Fibroblast of skin of right biceps (primary cell): Measurements from ENCODE around the gene CASP4.
A peak's percentile ranks its signal among the peaks of the same experiment; 100 is the strongest.
"Not testable (repeated sequence)": the region's sequence is repeated elsewhere in the genome, so short reads cannot be mapped to it uniquely, and the experiment has no call there.

Source experiments
- DNase-seq: peaks from one replicate; pipeline ENCODE4 v3.0.0-alpha.2; 2013

CASP4 gene

DNA sequence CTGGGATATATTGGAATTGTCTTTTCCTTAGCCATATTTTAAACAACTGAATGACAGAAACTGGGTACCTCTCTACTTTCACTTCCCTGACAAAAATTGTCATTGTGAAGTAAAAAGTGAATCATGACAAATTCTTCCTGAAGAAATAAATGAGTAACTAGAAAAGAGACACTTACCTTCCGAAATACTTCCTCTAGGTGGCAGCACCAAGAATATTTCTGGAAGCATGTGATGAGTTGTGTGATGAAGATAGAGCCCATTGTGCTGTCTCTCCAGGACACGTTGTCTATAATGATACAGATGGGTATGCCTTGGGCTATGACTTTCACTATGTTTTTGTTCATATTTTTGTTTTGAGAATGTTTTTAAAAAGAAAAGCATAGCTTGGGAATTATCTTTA is 21.5 kb downstream of the CASP4 start:
- DNase-seq, result peak; percentile 62

DNA sequence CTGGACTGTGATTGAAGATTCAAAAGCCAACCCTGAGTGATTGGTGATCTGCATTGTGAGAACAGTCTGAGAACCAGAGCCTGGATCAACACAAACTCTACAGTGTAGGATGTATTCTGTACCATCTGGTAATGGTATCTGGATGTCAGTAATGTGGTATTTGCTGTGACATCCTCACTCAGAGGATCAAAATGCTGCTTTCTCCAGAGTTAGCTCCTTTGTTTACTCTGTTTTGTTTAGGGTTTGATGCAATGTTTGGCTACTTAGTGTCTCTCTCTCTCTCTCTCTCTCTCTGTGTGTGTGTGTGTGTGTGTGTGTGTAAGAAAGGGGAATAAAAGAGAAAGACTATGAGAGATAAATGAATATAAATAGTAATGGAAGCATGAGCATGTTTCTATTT is 24.3 kb downstream of the CASP4 start:
- no peak for DNase-seq

DNA sequence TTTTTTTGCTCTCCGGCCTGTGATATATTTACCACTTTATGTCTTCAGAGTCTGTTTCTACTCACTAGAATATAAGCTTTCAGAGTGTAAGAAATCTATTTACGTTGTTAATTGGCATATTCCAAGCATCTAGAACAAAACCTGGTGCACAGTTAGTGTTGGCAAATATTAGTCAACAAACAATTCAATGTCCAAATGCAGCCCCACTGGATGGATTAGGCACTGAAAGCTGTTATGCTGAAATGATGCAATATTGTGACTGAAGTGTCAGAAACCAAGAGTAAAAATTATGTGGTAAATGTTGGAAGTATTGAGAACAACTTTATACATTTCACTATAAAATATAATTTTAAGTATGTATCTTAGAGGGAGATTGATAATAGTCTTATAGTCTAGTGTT is 24.8 kb downstream of the CASP4 start:
- DNase-seq, result no peak

DNA sequence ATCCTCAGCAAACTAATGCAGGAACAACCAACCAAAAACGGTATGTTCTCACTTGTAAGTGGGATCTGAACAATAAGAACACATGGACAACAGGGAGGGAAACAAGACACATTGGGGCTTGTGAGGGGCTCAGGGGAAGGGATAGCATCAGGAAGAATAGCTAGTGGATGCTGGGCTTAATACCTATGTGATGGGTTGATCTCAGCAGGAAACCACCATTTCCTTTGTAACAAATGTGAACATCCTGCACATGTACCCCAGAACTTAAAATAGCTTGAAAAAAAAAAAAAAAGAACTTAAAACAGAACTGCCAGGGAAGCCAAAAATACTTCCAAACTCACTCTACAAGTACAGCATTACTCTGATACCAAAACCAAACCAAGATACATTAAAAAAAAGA is 33.8 kb downstream of the CASP4 start:
- DNase-seq, result no peak

DNA sequence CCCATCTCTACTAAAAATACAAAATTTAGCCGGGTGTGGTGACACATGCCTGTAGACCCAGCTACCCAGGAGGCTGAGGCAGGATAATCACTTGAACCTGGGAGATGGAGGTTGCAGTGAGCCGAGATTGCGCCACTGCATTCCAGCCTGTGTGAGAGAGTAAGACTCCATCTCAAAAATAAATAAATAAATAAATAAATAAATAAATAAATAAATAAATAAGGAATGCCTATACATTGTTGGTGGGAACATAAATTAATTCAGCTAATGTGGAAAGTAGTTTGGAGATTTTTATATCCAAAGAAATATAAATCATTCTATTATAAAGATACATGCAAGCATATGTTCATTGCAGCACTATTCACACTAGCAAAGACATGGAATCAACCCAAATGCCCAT is 34.3 kb downstream of the CASP4 start:
- not testable (repeated sequence) for DNase-seq

DNA sequence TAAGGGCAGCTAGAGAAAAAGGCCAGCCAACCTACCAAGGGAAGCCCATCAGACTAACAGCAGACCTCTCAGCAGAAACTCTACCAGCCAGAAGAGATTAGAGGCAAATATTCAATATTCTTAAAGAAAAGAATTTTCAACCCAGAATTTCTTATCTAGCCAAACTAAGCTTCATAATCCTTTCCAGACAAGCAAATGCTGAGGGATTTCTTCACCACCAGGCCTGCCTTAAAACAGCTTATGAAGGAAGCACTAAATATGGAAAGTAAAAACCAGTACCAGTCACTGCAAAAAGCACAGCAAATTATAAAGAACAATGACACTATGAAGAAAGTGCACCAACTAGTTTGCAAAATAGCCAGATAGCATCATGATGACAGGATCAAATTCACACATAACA is 39.6 kb downstream of the CASP4 start:
- no peak for DNase-seq

DNA sequence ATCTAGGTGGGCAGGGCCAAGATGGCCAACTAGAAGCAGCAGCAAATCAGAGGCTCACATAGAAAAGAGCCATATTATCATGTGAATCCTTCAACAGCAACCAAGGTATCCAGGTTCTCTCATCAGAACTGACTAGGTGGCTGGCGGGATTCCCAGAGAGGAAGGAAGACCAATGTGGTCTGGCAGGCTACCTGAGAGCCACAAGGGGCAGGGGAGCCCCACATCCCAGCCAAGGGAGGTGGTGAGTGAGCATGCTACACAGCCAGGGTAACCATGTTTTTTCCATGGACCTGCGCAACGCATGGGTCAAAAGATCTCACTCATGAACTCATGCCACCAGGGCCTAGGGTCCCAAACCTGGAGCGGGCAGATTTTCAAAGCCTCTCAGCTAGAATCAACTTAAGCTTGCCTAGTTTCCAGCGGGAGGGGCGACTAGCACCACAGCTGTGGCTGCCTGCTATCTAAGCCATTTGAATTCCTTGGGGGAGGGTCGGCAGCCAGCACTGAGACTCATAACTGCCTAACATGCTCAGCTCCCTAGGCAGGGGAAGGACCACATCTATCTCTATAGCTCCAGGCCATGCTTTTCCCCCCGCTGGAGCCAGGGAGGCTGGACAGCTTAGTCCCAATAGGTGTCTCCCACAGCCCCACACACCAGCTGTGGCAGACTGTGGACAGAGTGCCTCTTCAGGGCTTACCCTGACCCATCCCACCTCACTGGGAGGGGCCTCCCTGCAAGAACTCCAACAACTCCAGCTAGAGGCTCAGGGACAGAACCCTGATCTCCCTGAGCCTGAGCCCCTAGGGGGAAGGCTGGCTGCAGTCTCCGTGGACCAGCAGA is 41.4 kb downstream of the CASP4 start:
- DNase-seq, result no peak

DNA sequence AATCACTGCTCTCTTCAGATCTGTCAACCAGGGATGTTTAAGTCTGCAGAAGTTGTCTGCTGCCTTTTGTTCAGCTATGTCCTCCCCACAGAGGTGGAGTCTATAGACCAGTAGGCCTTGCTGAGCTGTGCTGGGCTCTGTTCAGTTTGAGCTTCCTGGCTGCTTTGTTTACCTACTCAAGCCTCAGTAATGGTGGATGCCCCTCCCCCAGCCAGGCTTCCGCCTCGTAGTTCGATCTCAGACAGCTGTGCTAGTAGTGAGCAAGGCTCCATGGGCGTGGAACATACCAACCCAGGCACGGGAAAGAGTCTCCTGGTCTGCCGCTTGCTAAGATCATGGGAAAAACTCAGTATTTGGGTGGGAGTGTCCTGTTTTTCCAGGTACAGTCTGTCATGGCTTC is 42.5 kb downstream of the CASP4 start:
- no peak for DNase-seq

DNA sequence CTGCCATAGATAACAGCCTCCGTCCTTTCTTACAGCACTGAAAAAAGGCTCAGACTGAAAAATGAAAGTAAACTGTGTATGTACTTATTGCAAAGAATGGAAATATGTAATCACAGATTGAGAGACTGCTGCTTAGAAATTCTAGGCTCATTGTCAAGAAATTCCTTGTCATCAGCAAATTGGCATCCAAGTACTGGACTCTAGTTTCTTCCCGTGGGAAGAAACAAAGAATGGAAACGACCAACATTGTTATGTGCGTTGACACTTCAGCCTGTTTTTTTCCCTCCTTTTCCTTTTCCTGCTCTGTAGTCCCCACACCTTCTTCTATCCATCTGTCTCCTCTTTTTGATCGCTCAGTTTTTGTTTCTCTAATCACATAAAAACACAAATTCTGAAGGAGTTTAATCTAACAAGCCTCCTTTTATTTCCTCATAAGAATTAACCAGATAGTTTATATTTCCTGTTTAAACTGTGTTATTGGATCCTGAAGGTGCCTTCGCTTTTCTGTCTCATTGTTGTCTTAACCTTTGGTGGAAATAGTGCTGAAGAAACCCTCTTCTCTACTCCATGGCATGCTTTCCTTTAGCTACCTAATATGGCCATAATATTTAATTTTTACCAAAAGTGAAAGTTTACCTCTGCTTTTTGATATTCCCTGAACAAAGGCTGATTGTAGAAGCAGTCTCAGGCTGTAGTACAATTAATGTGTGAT is 50.1 kb downstream of the CASP4 start:
- peak; percentile 80 for DNase-seq

DNA sequence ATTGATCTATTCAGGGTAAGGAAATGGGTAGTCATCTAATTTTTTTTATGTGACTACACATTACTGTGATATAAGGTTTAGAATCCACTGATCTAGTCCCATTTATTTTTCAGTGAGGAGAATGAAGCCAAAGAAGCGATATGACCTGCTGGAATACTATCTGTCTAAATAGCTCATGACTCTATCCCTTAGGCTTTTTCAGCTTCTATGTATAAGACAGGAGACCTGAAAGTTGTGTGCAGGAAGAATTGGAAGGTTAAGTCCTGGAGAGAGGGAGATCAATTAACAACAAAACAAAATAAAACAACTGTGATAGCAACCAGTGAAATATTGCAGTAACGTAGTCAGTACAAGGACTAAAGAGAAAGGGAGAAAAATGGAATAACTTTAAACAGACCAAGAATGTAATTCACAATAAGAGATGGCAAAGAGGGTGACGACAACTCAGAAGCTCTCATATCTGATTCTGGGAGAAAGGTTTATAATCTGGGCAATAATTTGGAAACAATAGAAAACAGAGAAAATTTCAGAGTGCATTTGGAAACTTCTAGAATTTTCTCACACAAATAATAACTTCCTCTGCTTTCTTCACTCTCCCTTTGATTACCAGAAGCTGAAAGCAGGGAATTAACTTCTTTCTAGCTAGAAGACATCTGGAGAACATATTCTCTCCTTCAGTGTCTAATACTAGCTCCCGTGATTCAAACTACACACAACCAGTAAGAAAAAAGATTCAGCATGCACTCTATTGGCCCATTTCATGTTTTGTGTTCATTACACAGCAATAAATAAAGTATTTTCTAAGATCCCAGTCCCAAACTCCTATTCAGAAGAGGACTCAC is 50.9 kb downstream of the CASP4 start:
- DNase-seq, result no peak

DNA sequence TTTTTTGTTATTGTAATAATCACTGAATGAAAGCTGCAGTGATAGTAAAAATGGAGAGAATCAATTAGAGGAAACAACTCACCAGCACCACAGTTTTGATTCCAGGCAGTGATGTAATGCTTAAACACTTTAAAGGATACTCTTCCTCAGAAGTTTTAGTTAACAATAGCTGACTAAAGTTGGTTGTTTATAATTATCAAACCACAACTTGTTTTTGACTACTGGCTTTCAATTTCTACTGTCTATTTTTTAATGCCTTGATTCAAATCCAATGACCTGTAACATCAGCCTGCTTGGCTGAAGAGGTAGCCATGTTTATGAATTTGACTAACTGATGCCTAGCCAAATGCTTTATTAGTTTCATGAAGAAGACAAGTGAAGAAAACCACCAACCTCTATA is 51.9 kb downstream of the CASP4 start:
- peak; percentile 10 for DNase-seq

DNA sequence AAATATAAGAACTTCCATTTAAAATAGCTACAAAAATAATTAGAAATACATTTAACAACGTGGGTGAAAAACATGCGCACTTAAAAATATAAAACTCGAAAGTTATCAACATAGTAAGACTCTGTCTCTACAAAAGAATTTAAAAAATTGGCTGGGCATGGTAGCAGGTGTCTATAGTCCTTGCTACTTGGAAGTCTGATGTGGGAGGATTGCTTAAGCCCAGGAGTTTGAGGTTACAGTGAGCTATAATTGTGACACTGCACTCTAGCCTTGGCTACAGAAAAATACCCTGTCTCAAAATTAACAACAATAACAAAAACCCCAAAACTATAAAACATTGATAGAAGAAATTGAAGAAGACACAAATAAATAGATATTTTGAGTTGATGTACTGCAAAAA is 56.3 kb downstream of the CASP4 start:
- no peak for DNase-seq

DNA sequence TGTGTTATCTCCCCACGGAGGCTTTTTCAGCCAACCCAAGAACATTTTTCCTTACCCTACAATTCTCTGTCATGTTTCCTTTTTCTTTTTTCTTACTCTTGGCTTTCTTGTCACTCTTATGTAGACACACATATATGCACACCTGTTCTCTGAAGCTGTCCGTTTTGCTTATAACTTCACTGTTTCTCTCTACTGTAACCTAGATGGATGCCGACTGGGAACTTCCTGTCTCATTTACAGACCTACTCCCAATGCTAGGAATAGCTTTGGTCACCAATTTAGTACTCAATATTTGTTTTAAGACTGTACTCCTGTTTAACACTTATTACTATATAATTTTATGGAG is 60.2 kb downstream of the CASP4 start:
- no peak for DNase-seq

DNA sequence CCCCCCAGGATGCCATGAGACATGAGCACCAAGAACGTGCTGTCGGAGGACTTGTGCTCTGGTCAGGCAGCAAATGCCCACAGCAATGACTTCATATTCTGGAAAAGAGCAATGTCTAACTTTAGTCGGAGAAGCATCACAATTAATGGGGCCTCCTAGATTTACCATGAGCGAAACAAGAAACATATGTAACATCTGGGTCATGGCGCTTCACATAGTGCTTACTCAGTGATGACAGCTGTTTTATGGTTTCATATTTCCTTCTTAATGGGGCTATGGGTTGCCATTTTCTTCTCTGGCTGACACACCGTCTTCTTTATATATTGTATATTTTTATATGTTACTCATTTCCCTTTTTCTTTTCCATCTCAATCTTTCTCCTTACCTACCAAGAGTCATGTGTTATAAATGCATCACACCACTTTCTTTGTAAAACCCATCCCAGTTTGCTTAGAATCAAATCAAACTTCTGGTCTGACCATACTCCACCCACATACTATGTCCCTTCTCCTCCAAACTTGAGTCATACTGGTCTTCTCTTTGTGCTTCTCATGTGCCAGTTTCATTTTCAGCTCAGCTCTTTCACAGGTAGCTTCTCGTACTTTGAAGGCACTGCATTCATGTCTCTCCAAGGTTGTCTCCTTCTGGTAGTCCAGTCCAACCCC is 60.7 kb downstream of the CASP4 start:
- peak; percentile 83 for DNase-seq

DNA sequence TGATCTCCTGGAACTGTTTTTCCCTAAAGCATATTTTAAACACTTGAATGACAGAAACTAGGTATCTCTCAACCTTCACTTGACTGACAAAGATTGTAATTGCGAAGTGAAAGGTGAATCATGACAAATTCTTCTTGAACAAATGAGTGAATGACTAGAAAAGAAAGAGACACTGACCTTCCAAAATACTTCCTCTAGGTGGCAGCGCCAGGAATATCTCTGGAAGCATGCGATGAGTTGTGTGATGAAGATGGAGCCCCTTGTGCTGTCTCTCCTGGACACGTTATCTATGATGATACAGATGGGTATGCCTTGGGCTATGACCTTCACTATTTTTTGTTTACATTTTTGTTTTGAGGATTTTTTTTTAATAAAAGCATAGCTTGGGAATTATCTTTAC is 63.1 kb downstream of the CASP4 start:
- DNase-seq, result no peak

DNA sequence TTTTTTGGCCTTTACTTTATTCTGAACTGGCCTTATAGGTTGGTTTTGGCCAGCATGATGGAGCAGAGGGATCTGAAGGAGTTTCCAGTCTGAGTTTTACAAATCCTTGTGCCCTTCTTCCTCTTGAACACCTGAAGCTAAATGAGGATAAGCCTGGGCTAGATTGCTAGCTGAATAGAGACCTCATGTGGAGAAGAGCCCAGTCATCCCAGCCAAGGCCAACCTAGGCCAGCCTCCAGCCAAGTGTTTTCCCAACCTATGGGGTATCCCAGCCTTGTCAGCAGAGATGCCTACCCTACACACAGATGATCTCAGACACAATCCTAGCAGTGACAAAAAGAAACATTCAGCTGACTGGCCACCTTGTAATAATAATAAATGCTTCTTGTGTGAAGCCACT is 69.1 kb downstream of the CASP4 start:
- no peak for DNase-seq

DNA sequence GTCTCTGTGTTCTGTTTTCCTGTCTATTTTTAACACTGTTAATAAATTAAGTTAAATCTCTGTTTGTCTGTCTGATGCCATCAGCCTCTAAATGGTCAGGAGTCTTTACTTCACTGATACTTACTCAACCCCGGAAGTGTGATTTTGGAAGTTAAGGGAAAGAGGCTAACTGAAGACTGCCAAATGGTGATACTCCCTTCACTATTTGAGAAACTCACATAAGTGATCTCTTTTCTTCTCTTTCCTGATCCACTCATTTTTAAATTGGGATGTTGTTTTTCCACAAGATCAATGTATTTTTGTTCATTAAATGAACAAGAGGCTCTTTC is 69.7 kb downstream of the CASP4 start:
- DNase-seq, result no peak

DNA sequence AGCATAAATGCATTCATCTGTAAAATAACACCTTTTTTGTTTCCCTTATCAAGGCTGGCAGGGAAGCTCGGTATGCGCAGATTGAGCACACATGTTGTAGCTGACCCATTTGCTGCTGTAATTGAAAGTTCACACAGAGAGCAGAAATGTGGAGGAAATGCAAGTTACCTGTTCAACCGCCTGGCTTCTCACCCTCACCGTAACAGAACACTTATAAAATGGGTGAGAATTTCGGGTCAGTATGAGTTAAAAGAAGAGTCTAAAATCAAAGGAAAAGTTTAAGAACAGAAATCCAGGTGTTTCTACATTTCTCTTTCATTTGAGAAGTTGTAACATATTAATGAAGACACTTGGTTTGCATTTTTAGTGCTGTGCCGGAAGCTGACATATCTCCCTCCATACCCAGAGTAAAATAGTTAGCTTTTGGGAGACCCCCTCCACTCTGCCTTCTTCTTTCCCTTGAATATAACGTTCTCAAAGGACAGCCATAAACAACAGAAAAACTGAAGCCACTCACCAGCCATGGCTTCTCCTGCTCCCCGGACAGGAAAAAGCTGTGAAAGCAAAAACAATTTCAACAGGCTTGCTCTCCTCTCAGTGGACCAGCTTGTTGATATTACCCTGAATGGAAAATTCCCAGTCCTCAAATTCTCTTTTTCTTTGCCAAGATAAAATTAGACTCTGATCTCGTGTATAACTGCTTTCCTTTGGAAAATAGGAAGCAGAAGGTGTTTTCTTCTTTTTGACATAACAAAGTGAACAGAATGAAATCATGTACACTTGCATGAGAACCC is 70.3 kb downstream of the CASP4 start, which contains the start of gene CASP12:
Gene CASP12 (minus strand): TSS at position 570 of the 794 bp plus-strand sequence.
- no peak for DNase-seq

DNA sequence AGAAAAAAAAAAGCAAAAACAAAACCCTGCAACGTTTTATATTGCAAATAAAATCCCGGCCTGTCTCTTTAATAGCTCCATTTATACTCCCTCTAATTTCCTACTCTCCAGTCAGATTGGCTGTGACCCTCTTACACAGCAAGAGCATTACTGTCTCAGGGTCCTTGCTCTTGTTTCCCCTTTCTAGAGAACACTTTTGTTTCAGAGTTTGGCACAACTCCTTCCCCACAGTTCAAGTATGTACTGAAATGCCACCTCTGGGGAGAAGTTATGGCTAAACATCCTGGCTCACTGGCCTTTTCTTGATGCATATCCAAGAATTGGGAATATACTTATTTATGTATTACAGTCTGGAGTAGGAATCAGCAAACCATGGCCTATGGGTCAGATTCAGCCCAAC is 72.7 kb downstream of the CASP4 start:
- no peak for DNase-seq

DNA sequence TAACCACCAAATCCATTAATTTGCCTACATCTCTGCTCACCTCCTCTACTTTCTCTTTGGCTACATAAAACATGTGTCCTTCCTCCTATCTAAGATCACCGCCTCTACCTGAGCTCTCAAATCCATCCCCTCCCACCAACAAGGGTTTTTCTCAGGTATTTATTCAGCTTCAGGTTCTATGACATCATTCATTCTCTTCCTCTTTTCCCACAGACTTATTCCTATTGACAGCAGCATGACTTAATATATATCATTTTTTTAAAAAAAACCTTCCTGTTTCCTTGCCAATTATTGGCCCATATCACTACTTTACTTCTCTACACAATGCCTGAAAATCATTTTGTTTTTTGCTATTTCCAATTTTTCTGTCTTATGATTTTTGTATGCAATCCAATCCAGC is 74.5 kb downstream of the CASP4 start:
- no peak for DNase-seq
